Muscle layer of colon (tissue), 2 donors: ENCODE measurements around the gene NCKIPSD.
A peak's percentile ranks its signal among the peaks of the same experiment; 100 is the strongest.

Experiments used
- H3K27ac ChIP-seq: one replicate; pipeline ENCODE4 v1.7.0; 2013; ENCODE audit warnings: low read depth, mild to moderate bottlenecking, low read length, moderate library complexity
- H3K27me3 ChIP-seq, 2 donors: one replicate each; pipeline ENCODE4 v1.7.0; 2013; ENCODE audit warnings: low read length in 2 of 2, mild to moderate bottlenecking in 2 of 2; ENCODE audit not compliant: insufficient read depth in 2 of 2, control insufficient read depth in 1 of 2
- H3K36me3 ChIP-seq: one replicate; pipeline ENCODE4 v1.7.0; 2013; ENCODE audit warnings: mild to moderate bottlenecking, low read length; ENCODE audit not compliant: insufficient read depth
- H3K4me1 ChIP-seq: one replicate; pipeline ENCODE4 v1.7.0; 2013; ENCODE audit warnings: mild to moderate bottlenecking, low read length; ENCODE audit not compliant: insufficient read depth
- H3K4me3 ChIP-seq, 2 donors: one replicate each; pipeline ENCODE4 v1.7.0; 2013; ENCODE audit warnings: low read length in 2 of 2, low read depth in 1 of 2, mild to moderate bottlenecking in 1 of 2, moderate library complexity in 1 of 2
- H3K9ac ChIP-seq: one replicate; pipeline ENCODE4 v1.7.0; 2013; ENCODE audit warnings: low read length
- H3K9me3 ChIP-seq: one replicate; pipeline ENCODE4 v1.7.0; 2013; ENCODE audit warnings: mild to moderate bottlenecking, low read length
- donor health status: abdominal sarcoma.
- donor health status: Adenocarcinoma of cecum.

The NCKIPSD gene

DNA sequence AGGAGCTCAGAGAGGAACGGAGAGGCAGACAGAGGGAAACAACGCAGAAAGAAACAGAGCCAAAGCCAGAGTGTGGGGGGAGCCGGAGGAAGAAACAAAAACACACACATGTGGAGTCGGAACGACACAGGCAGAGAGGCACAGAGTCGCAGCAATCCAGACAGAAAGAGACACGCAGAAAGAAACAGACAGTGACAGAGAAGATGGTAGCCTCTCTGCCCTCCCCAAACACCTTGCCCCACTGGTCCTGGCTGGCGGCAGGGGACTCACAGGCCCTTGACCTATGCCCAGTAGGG lies 1.7 kb downstream of the NCKIPSD start:
- H3K27ac ChIP-seq: no peak overlapping the region
- peak overlapping the region; percentile 39 for H3K9ac ChIP-seq
- peaks cover 40% of the 10 kb centered on the region for H3K36me3 ChIP-seq
- peak overlapping the region; percentile 32 to 89 for H3K4me3 ChIP-seq
- peaks cover 33% of the 10 kb centered on the region for H3K4me1 ChIP-seq
- H3K27me3 ChIP-seq: no peaks in the 10 kb centered on the region
- no peaks in the 10 kb centered on the region for H3K9me3 ChIP-seq

DNA sequence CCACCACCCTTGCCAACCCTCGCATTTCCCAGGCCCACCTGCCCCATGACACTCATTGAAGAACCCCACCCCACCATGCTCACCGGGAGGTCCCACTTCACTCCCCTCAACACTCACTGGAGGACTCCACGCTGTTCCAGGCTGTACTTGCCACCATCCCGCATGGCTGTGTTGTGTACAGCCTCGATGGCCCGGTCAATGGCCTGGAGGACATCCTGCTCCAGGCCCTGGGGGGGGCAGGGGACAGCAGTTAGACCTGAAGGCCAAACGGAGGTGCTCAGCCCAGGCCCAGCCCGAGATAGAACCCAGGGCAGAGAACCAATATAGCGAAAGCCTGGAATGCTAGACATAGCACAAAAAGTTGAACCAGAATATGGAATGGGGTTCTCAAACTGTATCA lies 2.9 kb downstream of the NCKIPSD start:
- Histone ChIP-seq H3K27me3 (no peaks in the 10 kb centered on the region), H3K4me3 (no peak overlapping the region), H3K9ac (no peak overlapping the region), H3K36me3 (peaks cover 30% of the 10 kb centered on the region), H3K9me3 (no peaks in the 10 kb centered on the region), H3K27ac (no peak overlapping the region), H3K4me1 (peaks cover 33% of the 10 kb centered on the region)

DNA sequence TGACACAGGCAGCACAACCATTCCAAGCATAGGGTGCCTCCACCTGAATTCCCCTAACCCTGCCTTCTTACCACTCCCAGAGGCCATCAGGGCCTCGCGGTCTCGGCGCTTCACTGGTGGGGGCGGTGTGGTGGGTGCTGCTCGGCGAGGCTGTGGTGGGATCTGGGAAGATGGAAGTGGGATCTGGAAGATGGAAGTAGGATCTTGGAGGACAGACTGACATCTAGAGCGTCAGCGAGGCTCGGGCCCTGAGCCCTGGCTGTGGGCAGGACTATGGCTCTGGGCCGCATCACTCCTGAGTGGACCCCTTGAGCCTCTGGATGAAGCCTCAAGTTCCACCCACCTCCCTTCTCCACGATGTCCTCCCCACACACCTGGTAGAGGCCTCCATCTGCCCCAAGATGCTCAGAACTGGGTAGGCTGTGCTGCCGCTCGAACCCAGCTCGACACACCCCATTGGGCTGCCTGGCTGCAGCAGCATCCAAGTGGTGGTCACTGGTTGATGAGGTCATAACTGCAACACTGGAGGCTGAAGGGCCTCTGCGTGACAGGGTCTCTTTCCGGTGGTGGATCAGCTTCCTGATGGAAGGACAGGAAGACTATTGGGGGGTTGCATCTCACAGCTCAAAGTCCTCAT lies 3.6 kb downstream of the NCKIPSD start:
- Histone ChIP-seq H3K36me3 (peaks cover 25% of the 10 kb centered on the region), H3K9ac (no peak overlapping the region), H3K9me3 (no peaks in the 10 kb centered on the region), H3K4me1 (peaks cover 30% of the 10 kb centered on the region), H3K27ac (no peak overlapping the region), H3K27me3 (no peaks in the 10 kb centered on the region), H3K4me3 (no peak overlapping the region)

DNA sequence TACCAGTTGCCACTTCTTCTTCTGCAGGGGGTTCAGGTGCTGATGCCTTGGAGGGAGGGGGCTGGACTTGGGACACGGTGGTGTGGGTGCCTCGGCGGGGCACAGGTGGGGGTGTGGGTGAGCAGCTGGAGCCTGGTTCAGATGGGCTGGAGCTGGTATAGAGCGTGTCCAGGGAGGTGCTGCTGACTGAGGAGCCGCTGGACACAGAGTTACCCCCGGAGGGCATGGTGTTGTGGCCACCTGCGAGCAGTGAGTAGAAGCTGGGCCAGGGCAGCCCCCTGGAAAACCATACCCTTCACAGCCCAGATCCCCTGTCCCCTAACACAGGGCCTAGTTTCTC lies 4.2 kb downstream of the NCKIPSD start:
- Histone ChIP-seq H3K9me3 (no peaks in the 10 kb centered on the region), H3K27ac (no peak overlapping the region), H3K4me1 (peaks cover 25% of the 10 kb centered on the region), H3K9ac (no peak overlapping the region), H3K27me3 (no peaks in the 10 kb centered on the region), H3K36me3 (peaks cover 24% of the 10 kb centered on the region), H3K4me3 (no peak overlapping the region)

DNA sequence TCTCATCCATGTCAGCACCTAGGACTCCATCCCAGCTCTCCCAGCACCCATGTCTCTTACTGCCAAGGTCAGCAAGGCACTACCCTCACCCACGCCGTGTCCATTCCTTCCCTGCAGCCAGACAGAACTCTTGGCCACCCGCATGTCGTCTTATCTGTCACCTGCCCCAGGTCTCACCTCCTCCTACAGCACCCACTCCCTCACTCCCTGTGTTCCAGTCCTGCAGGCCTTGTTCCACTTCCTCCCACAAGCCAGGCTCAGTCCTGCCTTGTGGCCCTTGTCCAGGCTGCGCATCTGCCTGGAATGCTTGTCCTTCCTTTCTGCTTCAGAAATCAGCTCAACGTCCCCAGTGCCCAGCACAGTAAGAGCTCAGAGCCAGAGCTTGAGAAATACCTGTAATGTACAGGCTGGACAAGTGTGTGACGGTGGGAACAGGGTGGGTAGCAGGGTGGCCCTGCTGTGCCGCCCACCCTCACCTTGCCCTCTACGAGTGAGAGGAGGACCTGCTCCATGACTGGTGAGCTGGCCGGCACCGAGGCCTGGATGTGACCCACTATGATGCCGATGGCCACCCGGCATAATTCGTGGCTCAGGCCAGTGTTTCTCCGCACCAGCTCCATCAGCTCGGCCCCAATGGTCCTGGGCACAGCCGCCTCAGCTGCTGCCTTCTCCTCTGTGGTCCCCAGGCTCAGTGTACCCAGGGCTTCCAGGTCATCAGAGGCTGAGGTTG lies 4.7 kb downstream of the NCKIPSD start:
- H3K36me3 ChIP-seq: peaks cover 24% of the 10 kb centered on the region
- no peak overlapping the region for H3K4me3 ChIP-seq

DNA sequence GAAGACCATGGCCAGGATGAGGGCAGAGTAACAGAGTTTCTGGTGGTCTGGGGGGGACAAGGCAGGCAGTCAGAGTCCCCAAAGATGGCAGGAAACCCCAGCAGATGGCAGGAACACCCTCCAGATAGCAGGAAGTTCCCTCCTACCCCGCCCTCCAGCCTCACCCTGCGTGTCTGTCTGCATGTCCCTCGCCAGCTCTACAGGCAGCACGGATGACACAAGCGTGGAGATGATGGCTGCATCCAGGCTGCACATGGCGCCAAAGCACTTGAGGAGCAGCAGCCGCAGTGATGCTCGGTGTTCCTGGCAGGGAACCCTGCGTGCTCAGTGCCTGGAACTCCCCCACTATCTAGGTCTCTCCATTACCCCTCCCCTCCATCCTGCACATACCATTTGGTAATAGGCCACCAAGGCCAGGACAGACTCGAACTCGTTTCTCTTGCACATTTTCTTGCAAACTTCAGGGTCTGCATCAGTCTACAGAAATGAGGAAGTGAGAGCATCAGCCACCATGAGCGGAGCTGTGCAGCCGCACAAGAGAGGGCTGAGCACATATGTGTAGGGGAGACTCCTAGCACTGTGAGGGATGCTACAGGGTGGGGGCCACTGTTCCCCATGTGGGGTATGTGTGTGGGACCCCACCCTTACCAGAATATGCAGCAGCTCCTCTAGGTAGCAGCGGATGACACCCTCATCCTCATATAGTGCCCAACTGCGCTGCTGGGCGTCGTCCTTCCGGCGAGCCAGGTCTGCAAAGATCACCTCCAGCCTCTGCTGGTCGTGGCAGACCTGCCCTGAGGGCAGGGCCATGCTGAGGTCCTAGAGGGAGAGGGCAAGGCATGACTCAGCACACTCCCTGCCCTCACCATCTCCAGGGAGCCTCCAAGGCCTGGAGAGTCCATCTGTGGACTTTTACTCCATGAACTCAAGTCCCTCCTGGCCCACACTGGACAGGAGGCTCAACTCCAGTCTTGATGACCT lies 6.0 kb downstream of the NCKIPSD start:
- H3K36me3 ChIP-seq: peaks cover 24% of the 10 kb centered on the region
- no peaks in the 10 kb centered on the region for H3K9me3 ChIP-seq
- no peak overlapping the region for H3K4me3 ChIP-seq
- H3K27ac ChIP-seq: no peak overlapping the region
- H3K27me3 ChIP-seq: no peaks in the 10 kb centered on the region
- H3K9ac ChIP-seq: no peak overlapping the region
- peaks cover 17% of the 10 kb centered on the region for H3K4me1 ChIP-seq

More for the DNA sequence above, 4.7 kb downstream of the NCKIPSD start:
- H3K27ac ChIP-seq: no peak overlapping the region
- H3K4me1 ChIP-seq: peaks cover 20% of the 10 kb centered on the region
- no peak overlapping the region for H3K9ac ChIP-seq
- H3K27me3 ChIP-seq: no peaks in the 10 kb centered on the region
- H3K9me3 ChIP-seq: no peaks in the 10 kb centered on the region

DNA sequence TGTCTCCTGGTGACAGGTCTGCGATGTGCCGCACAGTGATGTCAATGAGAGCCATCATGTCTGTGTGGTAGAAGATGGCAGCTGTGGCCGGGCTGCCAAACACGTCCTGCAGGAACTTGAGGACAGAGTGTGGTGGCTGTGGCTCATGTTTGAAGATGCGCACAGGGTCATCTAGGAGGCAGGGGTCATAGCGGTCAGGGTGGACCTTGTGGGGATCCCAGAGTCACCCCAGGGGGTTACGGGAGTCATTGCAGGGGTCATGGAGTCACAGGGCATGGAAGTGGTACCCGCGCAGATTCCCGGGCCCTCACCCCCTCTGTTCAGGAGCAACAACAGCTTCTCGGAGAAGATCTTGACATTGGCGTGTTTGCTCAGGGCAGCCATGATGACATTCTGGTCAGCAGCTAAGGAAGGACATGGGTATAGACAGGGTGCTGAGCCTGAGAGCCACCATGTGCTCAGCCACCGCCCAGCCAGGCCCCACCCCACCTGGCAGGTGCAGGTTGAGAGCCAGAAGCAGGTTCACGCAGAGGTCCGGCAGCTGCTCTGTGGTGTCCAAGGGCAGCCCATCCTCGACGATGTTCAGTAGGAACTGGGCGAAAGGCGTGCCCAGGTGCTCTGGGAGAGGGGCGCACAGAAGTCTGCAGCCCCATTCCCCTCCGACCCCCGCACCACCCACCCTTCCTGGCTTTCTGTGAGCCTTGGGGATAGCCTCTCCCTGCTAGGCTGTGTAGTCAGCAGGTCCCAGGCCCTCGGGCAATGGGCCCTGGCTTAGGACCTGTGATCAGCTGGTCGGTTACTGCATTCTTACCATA lies 6.9 kb downstream of the NCKIPSD start:
- Histone ChIP-seq H3K36me3 (peaks cover 24% of the 10 kb centered on the region), H3K9me3 (no peaks in the 10 kb centered on the region), H3K27ac (no peak overlapping the region), H3K9ac (no peak overlapping the region), H3K27me3 (no peaks in the 10 kb centered on the region), H3K4me3 (no peak overlapping the region), H3K4me1 (peaks cover 8% of the 10 kb centered on the region)

DNA sequence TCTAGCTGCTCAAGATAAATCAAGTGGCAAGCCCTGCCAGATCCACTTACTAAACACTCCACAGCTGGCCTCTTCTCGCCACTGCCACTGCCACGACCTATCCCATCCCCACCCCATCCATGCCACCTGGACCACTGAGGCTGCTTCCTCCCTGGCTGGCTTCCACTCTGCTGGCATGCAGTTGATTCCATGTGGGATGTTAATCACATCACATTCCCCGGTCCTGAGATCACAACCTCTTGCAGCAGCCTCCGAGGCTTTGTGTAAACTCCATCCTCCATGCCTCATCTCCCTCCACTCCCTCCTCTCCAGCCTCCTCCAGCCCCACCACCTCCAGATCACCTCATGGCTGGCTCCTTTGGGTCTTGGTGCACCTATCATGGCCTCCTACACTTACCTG lies 7.7 kb downstream of the NCKIPSD start:
- Histone ChIP-seq H3K4me3 (no peak overlapping the region), H3K27ac (no peak overlapping the region), H3K36me3 (peaks cover 24% of the 10 kb centered on the region), H3K9me3 (no peaks in the 10 kb centered on the region), H3K27me3 (no peaks in the 10 kb centered on the region), H3K9ac (no peak overlapping the region), H3K4me1 (peaks cover under 1% of the 10 kb centered on the region)

DNA sequence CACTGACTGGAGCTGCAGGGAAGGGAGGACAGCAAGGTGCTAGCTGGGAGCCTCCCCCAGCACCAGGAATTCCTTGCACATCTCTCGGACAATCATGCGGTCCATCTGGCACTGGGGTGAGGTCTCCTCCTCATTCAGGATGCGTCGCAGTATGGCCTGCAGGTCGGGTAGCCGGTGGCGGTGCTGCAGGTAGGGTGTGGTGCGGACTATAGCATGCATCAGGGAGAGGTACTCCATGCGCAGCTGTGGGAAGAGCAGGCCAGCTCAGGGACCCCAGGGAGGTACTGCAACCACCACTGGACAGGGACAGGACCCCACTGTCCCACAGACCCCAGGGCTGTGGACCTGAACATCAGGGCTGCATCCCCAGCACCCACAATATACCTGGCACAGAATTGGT lies 11.2 kb downstream of the NCKIPSD start:
- no peak overlapping the region for H3K9ac ChIP-seq
- H3K4me3 ChIP-seq: no peak overlapping the region
- no peak overlapping the region for H3K27ac ChIP-seq
- H3K9me3 ChIP-seq: no peaks in the 10 kb centered on the region
- H3K4me1 ChIP-seq: no peaks in the 10 kb centered on the region
- H3K36me3 ChIP-seq: peaks cover 13% of the 10 kb centered on the region
- no peaks in the 10 kb centered on the region for H3K27me3 ChIP-seq

DNA sequence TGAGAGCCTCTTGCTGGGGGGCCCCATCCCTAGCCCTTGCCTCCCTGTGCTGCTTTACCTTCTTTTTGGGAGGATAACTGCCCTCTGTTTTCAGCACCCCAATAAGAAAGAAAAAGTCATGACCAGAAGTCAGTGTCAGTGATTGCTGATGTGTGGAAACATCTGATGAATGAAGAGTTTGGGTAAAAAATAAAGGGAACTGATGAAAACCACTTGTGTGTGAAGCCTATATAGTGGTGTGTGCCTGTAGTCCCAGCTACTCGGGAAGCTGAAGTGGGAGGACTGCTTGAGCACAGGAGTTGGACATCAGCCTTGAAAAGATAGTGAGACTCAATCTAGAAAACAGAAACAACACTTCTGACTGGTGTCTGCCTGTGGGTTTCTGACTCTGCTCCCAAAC lies 13.2 kb downstream of the NCKIPSD start:
- Histone ChIP-seq H3K9me3 (no peaks in the 10 kb centered on the region), H3K9ac (no peak overlapping the region), H3K27me3 (no peaks in the 10 kb centered on the region), H3K27ac (no peak overlapping the region), H3K4me3 (no peak overlapping the region), H3K36me3 (peaks cover 8% of the 10 kb centered on the region), H3K4me1 (no peaks in the 10 kb centered on the region)

DNA sequence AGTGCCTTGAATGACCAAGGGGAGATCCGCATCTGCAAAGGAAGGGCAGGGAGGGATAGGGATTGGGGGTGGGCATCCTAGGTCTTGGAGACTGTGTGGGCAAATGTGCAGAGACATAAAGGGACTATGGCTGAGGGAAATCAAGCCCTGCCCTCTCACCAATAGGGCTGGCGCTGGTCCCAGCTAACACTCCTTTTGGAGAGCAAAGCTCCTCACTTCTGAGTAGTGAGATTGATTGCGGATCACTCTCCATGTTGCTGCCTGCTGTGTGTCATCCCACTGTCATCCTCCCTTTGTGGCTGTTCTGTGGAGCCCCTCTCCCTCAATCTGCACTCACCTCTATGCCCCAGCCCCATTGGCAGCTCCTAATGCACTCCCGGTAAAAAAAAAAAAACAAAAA lies 20.8 kb downstream of the NCKIPSD start:
- no peaks in the 10 kb centered on the region for H3K36me3 ChIP-seq
- H3K9me3 ChIP-seq: no peaks in the 10 kb centered on the region
- peaks cover 9% of the 10 kb centered on the region for H3K4me1 ChIP-seq
- H3K27me3 ChIP-seq: peaks cover 15 to 36% of the 10 kb centered on the region in 2 donors
- no peak overlapping the region for H3K27ac ChIP-seq
- no peak overlapping the region for H3K4me3 ChIP-seq
- H3K9ac ChIP-seq: no peak overlapping the region
